Peyer's patch (tissue), 4 donors: Measurements from ENCODE around the gene CRTC2. TPM values are rescaled to one million over a fixed set of nuclear protein-coding genes. Genes with fewer than 3 reads are reported as not detected.
A peak's percentile ranks its signal among the peaks of the same experiment; 100 is the strongest.

ENCODE experiments used
- DNase-seq, 3 donors: peaks; one replicate each; pipeline ENCODE4 v3.0.0-alpha.2; 2017 to 2019
- H3K27ac ChIP-seq, 4 donors: fragments of 200-600 bp; sonication (generic); one replicate each; pipeline ENCODE4 v1.5.1; 2016 to 2019
- H3K27me3 ChIP-seq, 2 donors: fragments of 200-600 bp; sonication (generic); one replicate each; pipeline ENCODE4 v1.5.1; 2019
- H3K36me3 ChIP-seq, 3 donors: fragments of 200-600 bp; sonication (generic); one replicate each; pipeline ENCODE4 v1.5.1; 2016 to 2019
- H3K4me1 ChIP-seq, 4 donors: fragments of 200-600 bp; sonication (generic); one replicate each; pipeline ENCODE4 v1.5.1; 2016 to 2019
- H3K4me3 ChIP-seq, 4 donors: fragments of 200-600 bp; sonication (generic); 1 replicate in 3 of 4; 2 replicates in 1 of 4; pipeline ENCODE4 v1.5.1; 2016 to 2019; ENCODE audit warnings: mild to moderate bottlenecking in 1 of 4
- H3K9me3 ChIP-seq, 4 donors: fragments of 200-600 bp; sonication (generic); one replicate each; pipeline ENCODE4 v1.5.1; 2016 to 2019; ENCODE audit warnings: mild to moderate bottlenecking in 1 of 4
- POLR2A ChIP-seq, 2 donors: fragments of 450-650 bp; IDR thresholded peaks; one replicate each; pipeline ENCODE4 v1.5.1; 2017; ENCODE audit warnings: antibody characterized with exemption in 2 of 2, mild to moderate bottlenecking in 2 of 2, moderate library complexity in 2 of 2
- total RNA-seq, 4 donors: library from RNA; depleted of rRNA; stranded (reverse); fragments of >200 nt; gene quantifications; one replicate each; pipeline ENCODE4 v1.1.0, GENCODE V29; 2016
- TF ChIP-seq, protein P1 (sequence below), 6 experiments: fragments of 450-650 bp in 4 of 6; fragments of 200-600 bp in 2 of 6; sonication (generic) in 1 of 6; IDR thresholded peaks; one replicate each; pipeline ENCODE4 v1.5.1; 2017 to 2019; ENCODE audit warnings: antibody characterized with exemption in 6 of 6, mild to moderate bottlenecking in 3 of 6, moderate library complexity in 1 of 6

Gene CRTC2
- total RNA-seq, 4 donors from 2014 or later = 20.0 to 42.1 (median 32.4) TPM

DNA sequence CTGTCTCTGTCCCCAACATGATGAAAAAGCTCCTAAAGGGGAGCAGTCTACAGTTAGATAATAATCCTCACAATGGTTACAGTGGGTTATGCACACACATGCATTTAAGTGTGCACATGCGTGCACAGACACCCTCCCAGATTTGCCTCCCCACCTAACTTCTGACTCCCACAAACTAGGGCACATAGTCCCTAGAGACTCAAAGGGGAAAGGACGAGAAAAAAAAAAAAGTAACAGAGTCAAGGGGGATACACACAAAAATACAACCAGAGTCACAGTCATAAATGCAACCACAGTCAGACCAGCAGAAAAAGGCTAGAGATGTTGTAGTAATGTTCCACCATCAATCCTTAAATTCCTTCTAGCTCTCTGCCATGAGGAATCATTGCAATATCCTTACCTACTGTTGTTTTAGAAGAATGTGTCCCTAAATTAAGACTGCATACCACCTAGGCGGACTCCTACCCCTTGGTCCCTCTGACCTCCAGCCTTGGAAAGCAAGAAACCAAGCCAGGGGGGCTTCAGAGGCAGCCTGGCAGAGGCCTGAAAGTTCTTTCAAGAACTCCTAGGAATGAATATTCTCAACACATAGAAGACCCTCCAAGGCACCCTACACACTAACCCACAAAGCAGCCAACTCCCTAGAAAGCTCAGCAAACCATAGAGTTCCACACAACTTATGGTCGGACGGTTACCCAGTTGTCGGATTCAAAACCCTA is 1.3 kb downstream of the CRTC2 start:
- no peak for TF ChIP-seq POLR2A (IDR thresholded peaks at IDR 0.05)
- TF ChIP-seq, protein P1, sequence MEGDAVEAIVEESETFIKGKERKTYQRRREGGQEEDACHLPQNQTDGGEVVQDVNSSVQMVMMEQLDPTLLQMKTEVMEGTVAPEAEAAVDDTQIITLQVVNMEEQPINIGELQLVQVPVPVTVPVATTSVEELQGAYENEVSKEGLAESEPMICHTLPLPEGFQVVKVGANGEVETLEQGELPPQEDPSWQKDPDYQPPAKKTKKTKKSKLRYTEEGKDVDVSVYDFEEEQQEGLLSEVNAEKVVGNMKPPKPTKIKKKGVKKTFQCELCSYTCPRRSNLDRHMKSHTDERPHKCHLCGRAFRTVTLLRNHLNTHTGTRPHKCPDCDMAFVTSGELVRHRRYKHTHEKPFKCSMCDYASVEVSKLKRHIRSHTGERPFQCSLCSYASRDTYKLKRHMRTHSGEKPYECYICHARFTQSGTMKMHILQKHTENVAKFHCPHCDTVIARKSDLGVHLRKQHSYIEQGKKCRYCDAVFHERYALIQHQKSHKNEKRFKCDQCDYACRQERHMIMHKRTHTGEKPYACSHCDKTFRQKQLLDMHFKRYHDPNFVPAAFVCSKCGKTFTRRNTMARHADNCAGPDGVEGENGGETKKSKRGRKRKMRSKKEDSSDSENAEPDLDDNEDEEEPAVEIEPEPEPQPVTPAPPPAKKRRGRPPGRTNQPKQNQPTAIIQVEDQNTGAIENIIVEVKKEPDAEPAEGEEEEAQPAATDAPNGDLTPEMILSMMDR (IDR thresholded peaks at IDR 0.05) = no peak
- peaks cover 0 to 29% (median 13%) of the 10 kb centered on the region in 4 donors for H3K4me1 ChIP-seq
- peak overlapping the region; percentile 63 to 97 (median 86) for H3K4me3 ChIP-seq
- H3K36me3 ChIP-seq = peaks cover 0 to 43% (median 0%) of the 10 kb centered on the region in 3 donors
- DNase-seq = no peak
- H3K27ac ChIP-seq = peak overlapping the region; percentile 90 to 100 (median 92)
- H3K27me3 ChIP-seq = no peaks in the 10 kb centered on the region
- no peaks in the 10 kb centered on the region for H3K9me3 ChIP-seq

GRCh38 chr1:153954826-153955225 is 3.6 kb downstream of the CRTC2 start:
- no peaks in the 10 kb centered on the region for H3K9me3 ChIP-seq
- H3K36me3 ChIP-seq = peaks cover 0 to 56% (median 0%) of the 10 kb centered on the region in 3 donors
- H3K4me1 ChIP-seq = peaks cover 0 to 26% (median 12%) of the 10 kb centered on the region in 4 donors
- DNase-seq = peak in 1 of 3 donors; percentile 30
- H3K27me3 ChIP-seq = no peaks in the 10 kb centered on the region
- H3K4me3 ChIP-seq = no peak overlapping the region
- no peak overlapping the region for H3K27ac ChIP-seq
- no peak for TF ChIP-seq POLR2A (IDR thresholded peaks at IDR 0.05)
- TF ChIP-seq, protein P1 (IDR thresholded peaks at IDR 0.05) = no peak

GRCh38 chr1:153953859-153954365 is 4.5 kb downstream of the CRTC2 start:
- Histone ChIP-seq H3K27ac (no peak overlapping the region), H3K9me3 (no peaks in the 10 kb centered on the region), H3K36me3 (peaks cover 0 to 61% (median 0%) of the 10 kb centered on the region in 3 donors), H3K27me3 (no peaks in the 10 kb centered on the region), H3K4me1 (peaks cover 0 to 21% (median 12%) of the 10 kb centered on the region in 4 donors), H3K4me3 (no peak overlapping the region)
- TF ChIP-seq POLR2A (IDR thresholded peaks at IDR 0.05) = no peak
- TF ChIP-seq, protein P1 (IDR thresholded peaks at IDR 0.05) = no peak
- DNase-seq = no peak

GRCh38 chr1:153951801-153952200 is 6.6 kb downstream of the CRTC2 start:
- no peak for TF ChIP-seq POLR2A (IDR thresholded peaks at IDR 0.05)
- TF ChIP-seq, protein P1 (IDR thresholded peaks at IDR 0.05) = no peak
- Histone ChIP-seq H3K9me3 (no peaks in the 10 kb centered on the region), H3K36me3 (peaks cover 0 to 78% (median 0%) of the 10 kb centered on the region in 3 donors), H3K4me3 (no peak overlapping the region), H3K27me3 (no peaks in the 10 kb centered on the region), H3K27ac (no peak overlapping the region), H3K4me1 (peaks cover 0 to 15% (median 10%) of the 10 kb centered on the region in 4 donors)
- no peak for DNase-seq

DNA sequence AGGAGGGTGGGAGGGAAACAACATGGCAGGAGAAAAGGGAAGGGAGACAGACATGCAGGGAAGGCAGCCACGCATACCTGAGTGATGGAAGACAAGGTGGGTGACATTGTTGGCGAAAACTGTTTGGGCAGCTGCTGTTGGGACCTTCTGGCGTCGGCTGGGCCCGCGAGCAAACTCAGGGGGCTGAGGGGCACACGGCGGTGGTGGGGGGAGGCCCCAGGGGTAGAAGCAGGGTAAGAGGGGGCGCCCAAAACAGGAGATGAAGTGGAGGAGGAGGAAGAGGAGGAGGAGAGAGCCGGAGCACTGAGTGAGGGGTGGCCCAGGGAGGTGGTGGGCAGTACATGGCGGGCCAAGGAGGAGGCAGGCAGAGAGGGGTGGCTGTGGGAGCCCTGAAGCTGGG is 7.2 kb downstream of the CRTC2 start:
- H3K36me3 ChIP-seq = peaks cover 0 to 78% (median 0%) of the 10 kb centered on the region in 3 donors
- DNase-seq = no peak

More for the DNA sequence above, 7.2 kb downstream of the CRTC2 start:
- no peaks in the 10 kb centered on the region for H3K27me3 ChIP-seq
- no peak overlapping the region for H3K27ac ChIP-seq
- H3K4me3 ChIP-seq = no peak overlapping the region
- peaks cover 0 to 13% (median 6%) of the 10 kb centered on the region in 4 donors for H3K4me1 ChIP-seq
- no peaks in the 10 kb centered on the region for H3K9me3 ChIP-seq
- TF ChIP-seq POLR2A (IDR thresholded peaks at IDR 0.05) = no peak
- TF ChIP-seq, protein P1 (IDR thresholded peaks at IDR 0.05) = no peak
